Peyer's patch (tissue), 4 donors: ENCODE results near the gene MYF5. TPM values are rescaled to one million over a fixed set of nuclear protein-coding genes. Genes with fewer than 3 reads are reported as not detected.

Experiments
- DNase-seq, 3 donors: peaks; one replicate each; pipeline ENCODE4 v3.0.0-alpha.2; 2017 to 2019
- H3K27ac ChIP-seq, 4 donors: fragments of 200-600 bp; sonication (generic); one replicate each; pipeline ENCODE4 v1.5.1; 2016 to 2019
- H3K27me3 ChIP-seq, 2 donors: fragments of 200-600 bp; sonication (generic); one replicate each; pipeline ENCODE4 v1.5.1; 2019
- H3K36me3 ChIP-seq, 3 donors: fragments of 200-600 bp; sonication (generic); one replicate each; pipeline ENCODE4 v1.5.1; 2016 to 2019
- H3K4me1 ChIP-seq, 4 donors: fragments of 200-600 bp; sonication (generic); one replicate each; pipeline ENCODE4 v1.5.1; 2016 to 2019
- H3K4me3 ChIP-seq, 4 donors: fragments of 200-600 bp; sonication (generic); 1 replicate in 3 of 4; 2 replicates in 1 of 4; pipeline ENCODE4 v1.5.1; 2016 to 2019; ENCODE audit warnings: mild to moderate bottlenecking in 1 of 4
- H3K9me3 ChIP-seq, 4 donors: fragments of 200-600 bp; sonication (generic); one replicate each; pipeline ENCODE4 v1.5.1; 2016 to 2019; ENCODE audit warnings: mild to moderate bottlenecking in 1 of 4
- POLR2A ChIP-seq, 2 donors: fragments of 450-650 bp; IDR thresholded peaks; one replicate each; pipeline ENCODE4 v1.5.1; 2017; ENCODE audit warnings: antibody characterized with exemption in 2 of 2, mild to moderate bottlenecking in 2 of 2, moderate library complexity in 2 of 2
- total RNA-seq, 4 donors: library from RNA; depleted of rRNA; stranded (reverse); fragments of >200 nt; gene quantifications; one replicate each; pipeline ENCODE4 v1.1.0, GENCODE V29; 2016
- TF ChIP-seq, protein P1 (sequence below), 6 experiments: fragments of 450-650 bp in 4 of 6; fragments of 200-600 bp in 2 of 6; sonication (generic) in 1 of 6; IDR thresholded peaks; one replicate each; pipeline ENCODE4 v1.5.1; 2017 to 2019; ENCODE audit warnings: antibody characterized with exemption in 6 of 6, mild to moderate bottlenecking in 3 of 6, moderate library complexity in 1 of 6

Gene MYF5
- total RNA-seq, 4 donors from 2014 or later: not detected

DNA sequence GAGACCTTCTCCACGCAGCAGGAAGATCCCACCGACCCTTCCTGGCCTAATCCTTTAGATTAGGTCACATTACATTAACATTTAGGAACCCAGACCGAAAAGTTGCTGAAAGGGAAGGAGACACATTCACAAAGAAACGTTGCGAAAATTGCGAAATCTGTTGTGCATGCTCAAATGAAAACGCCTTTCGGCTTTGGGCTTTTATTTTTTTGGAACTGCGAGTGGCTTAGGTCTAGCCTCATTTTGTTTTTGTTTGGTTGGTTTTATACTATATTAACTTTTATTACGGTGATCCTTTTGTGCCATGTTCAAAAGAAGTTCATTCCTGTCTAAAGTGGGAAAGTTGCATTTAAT lies 7.8 kb upstream of the MYF5 start:
- DNase-seq: no peak
- no peaks in the 10 kb centered on the region for H3K4me1 ChIP-seq
- no peaks in the 10 kb centered on the region for H3K27me3 ChIP-seq
- peaks cover 0 to 8% (median 0%) of the 10 kb centered on the region in 4 donors for H3K9me3 ChIP-seq
- no peak overlapping the region for H3K27ac ChIP-seq
- no peaks in the 10 kb centered on the region for H3K36me3 ChIP-seq
- TF ChIP-seq, protein P1, sequence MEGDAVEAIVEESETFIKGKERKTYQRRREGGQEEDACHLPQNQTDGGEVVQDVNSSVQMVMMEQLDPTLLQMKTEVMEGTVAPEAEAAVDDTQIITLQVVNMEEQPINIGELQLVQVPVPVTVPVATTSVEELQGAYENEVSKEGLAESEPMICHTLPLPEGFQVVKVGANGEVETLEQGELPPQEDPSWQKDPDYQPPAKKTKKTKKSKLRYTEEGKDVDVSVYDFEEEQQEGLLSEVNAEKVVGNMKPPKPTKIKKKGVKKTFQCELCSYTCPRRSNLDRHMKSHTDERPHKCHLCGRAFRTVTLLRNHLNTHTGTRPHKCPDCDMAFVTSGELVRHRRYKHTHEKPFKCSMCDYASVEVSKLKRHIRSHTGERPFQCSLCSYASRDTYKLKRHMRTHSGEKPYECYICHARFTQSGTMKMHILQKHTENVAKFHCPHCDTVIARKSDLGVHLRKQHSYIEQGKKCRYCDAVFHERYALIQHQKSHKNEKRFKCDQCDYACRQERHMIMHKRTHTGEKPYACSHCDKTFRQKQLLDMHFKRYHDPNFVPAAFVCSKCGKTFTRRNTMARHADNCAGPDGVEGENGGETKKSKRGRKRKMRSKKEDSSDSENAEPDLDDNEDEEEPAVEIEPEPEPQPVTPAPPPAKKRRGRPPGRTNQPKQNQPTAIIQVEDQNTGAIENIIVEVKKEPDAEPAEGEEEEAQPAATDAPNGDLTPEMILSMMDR (IDR thresholded peaks at IDR 0.05): no peak
- no peak for TF ChIP-seq POLR2A (IDR thresholded peaks at IDR 0.05)
- H3K4me3 ChIP-seq: no peak overlapping the region

DNA sequence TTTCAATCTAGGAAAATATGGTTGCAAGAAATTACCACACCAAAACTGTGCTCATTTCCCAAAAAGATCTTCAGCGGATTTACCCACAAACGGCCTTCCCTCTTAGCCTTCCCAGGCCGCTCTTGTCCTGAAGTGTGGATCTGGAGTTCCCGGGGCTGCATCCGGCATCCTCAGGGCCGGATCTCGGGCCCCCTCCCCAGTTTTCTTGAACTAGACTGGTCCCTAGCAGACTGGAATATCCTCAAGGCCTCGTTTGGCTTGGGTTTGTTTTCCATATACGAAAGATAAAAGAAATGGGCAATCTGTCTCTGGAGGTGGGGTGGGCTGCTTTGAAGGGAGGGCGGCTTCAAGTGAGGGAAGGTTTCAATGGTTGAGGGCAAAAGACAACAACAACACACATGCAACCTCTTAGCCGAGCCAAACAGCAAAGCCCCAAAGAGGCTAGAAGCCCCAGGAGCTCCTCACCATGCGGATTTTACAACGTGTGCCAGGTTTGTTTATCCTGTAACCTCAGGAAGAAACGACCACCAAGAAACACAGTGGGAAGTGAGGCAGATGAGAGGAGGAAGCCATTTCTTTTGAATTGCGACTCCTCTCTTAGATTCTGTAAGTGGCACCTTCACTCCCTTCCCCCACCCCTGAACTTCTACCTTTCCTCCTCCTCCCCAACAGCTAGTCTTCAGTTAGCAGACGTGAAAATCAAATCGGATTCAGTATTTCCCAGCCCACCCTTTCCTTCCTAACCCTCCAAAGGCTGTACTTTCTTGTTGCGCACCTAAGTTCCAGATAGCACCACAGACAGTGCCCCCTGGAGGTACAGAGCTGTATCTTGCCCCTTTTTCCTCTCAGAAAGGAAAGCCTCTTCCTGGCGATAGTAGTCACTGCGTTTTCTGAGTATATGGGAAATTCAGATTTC lies 6.6 kb upstream of the MYF5 start:
- no peak for DNase-seq
- no peaks in the 10 kb centered on the region for H3K36me3 ChIP-seq
- no peak overlapping the region for H3K27ac ChIP-seq
- H3K27me3 ChIP-seq: no peaks in the 10 kb centered on the region
- no peak overlapping the region for H3K4me3 ChIP-seq
- peaks cover 0 to 8% (median 0%) of the 10 kb centered on the region in 4 donors for H3K9me3 ChIP-seq
- H3K4me1 ChIP-seq: no peaks in the 10 kb centered on the region
- TF ChIP-seq POLR2A (IDR thresholded peaks at IDR 0.05): no peak
- TF ChIP-seq, protein P1 (IDR thresholded peaks at IDR 0.05): peak in 1 of 6 experiments; percentile 5

DNA sequence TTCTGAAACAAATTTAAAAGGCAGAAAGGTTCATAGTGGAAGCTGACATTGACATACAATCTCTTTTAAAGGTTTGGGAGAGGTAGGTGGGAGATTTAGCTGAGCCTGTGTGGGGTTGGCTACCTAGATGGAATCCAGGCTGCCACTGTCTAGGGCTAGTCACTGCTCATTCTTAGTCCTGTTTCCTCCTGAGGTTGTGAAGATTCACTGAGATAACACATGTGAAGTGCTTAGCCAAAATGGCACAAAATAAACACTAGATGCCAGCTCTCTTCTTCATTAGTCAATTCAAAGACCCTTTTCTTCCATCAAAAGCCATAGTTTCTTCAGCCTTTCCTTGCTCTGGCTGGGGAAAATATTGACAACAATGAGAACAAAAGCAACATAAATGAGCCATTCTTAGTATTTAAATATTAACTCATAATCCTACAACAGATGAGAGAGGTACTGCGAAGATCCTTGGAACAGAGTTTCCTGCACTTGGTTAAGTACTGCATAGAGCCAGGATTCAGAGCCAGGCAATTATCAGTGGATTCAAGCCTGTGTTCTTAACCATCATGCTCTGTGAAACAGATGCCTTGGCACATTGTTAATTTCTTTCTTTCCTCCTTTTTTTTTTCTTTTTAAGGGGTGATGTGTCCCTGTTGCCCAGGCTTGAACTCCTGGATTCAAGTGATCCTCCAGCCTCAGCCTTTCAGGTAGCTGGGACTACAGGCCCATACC lies 5.8 kb upstream of the MYF5 start:
- Histone ChIP-seq H3K4me3 (no peak overlapping the region), H3K27me3 (no peaks in the 10 kb centered on the region), H3K27ac (no peak overlapping the region), H3K9me3 (peaks cover 0 to 8% (median 0%) of the 10 kb centered on the region in 4 donors), H3K36me3 (no peaks in the 10 kb centered on the region), H3K4me1 (no peaks in the 10 kb centered on the region)
- no peak for DNase-seq
- TF ChIP-seq, protein P1 (IDR thresholded peaks at IDR 0.05): no peak
- no peak for TF ChIP-seq POLR2A (IDR thresholded peaks at IDR 0.05)

DNA sequence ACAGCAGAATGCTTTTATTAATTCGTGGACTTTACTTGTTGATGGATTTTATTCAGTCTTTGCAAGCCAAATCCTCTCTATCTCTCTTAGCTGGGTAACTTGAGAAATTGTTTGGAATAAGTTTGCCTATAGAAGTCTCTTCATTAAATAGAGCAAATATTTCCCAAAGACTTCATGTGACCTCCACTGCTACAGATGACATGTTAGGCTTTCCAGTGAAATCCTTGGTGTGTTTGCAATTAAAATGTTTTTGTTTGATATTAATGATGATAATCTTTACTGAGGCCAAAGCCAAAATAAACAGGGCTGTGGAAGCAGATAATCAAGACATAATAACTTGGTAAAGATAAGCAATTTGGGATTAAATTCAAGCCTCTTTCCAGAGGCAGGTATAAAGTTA lies 4.8 kb upstream of the MYF5 start:
- peaks cover 0 to 8% (median 0%) of the 10 kb centered on the region in 4 donors for H3K9me3 ChIP-seq
- no peak for TF ChIP-seq POLR2A (IDR thresholded peaks at IDR 0.05)
- TF ChIP-seq, protein P1 (IDR thresholded peaks at IDR 0.05): no peak
- no peak overlapping the region for H3K4me3 ChIP-seq
- no peaks in the 10 kb centered on the region for H3K4me1 ChIP-seq
- no peak overlapping the region for H3K27ac ChIP-seq
- peaks cover 0 to 2% of the 10 kb centered on the region in 2 donors for H3K27me3 ChIP-seq
- no peaks in the 10 kb centered on the region for H3K36me3 ChIP-seq
- DNase-seq: no peak

DNA sequence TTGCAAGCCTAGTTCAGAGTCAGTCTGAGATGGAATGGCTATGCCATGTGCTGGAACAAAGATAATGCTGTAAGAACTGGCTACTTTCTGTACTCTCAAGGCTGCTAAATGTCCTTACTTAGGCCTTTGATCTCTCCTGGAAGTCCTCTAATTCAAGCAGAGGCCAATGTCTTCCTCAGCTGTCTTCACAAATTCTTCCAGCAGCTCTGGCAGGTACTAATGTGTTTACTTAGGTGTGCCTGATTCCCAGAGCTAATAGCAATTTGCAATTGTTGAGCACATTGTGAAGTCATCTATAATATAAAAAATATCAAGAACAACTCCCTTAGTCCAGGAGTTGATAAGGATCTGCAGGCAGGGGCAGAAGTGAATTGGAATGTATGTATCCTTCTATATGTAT lies 3.8 kb upstream of the MYF5 start:
- peaks cover 0 to 8% (median 0%) of the 10 kb centered on the region in 4 donors for H3K9me3 ChIP-seq
- DNase-seq: no peak

More for the DNA sequence above, 3.8 kb upstream of the MYF5 start:
- H3K4me1 ChIP-seq: no peaks in the 10 kb centered on the region
- H3K4me3 ChIP-seq: no peak overlapping the region
- no peak overlapping the region for H3K27ac ChIP-seq
- H3K27me3 ChIP-seq: peaks cover 0 to 4% of the 10 kb centered on the region in 2 donors
- no peaks in the 10 kb centered on the region for H3K36me3 ChIP-seq
- TF ChIP-seq POLR2A (IDR thresholded peaks at IDR 0.05): no peak
- TF ChIP-seq, protein P1 (IDR thresholded peaks at IDR 0.05): no peak
